T-helper 2 cell (primary cell): ENCODE measurements around the gene OXTR.

Experiments used
- DNase-seq, 5 experiments: peaks; one replicate each; pipeline versions ENCODE4 v3.0.0 to v3.0.0-alpha.2; 2012 to 2022
- total RNA-seq, 2 donors: gene quantifications; one replicate each; lab custom pipeline; 2026; lab: John Stamatoyannopoulos, UW

The OXTR gene
- total RNA-seq = 0 to 0.27 reads per million in 2 donors

- peak in 3 of 5 experiments; percentile 17 to 54 (median 29) for DNase-seq
These were observed at the start of gene OXTR for GRCh38 chr3:8769088-8769822. Gene OXTR (minus strand): TSS chr3:8769613. CDS start chr3:8768187, 1,426 bp downstream.

GRCh38 chr3:8817486-8817885 is 48.1 kb upstream of the OXTR start:
- DNase-seq = no peak

- no peak for DNase-seq
These were observed 46.7 kb upstream of the OXTR start for GRCh38 chr3:8816106-8816505.

GRCh38 chr3:8813411-8813810 is 44.0 kb upstream of the OXTR start:
- DNase-seq = no peak

- DNase-seq = no peak
These were observed 41.1 kb upstream of the OXTR start for GRCh38 chr3:8810561-8810960.

DNA sequence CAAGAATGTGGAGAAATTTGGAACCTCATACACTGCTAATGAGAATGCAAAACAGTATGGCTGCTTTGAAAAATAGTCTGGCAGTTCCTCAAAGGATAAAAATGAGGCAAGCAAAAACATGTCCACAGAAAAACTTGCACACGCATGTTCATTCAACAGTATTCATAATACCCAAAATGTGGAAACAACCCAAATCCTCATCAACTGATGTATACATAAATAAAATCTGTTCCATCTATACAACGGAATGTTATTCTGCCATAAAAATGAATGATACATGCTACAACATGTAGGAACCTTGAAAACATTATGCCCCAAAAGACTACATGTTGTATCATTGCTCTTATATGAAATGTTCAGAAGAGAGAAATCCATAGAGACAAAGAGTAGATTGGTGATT is 36.4 kb upstream of the OXTR start:
- no peak for DNase-seq

DNA sequence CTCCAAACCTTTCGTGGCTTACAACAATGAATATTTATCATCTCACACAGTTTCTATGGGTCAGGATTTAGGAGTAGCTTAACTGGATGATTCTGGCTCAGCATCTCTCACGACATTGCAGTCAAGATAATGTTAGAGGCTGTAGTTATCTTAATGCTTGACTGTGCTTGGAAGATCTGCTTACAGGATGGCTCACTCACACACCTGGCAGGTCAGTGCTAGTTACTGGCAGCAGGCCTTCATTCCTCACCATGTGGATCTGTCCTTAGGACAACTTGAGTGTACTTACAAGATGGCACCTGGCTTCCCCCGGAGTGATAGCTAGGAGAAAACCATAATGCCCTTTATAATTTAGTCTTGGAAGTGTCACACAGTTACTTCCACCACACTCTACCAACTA is 32.8 kb upstream of the OXTR start:
- DNase-seq = no peak

GRCh38 chr3:8800016-8800415 is 30.6 kb upstream of the OXTR start:
- DNase-seq = no peak

GRCh38 chr3:8794247-8794646 is 24.8 kb upstream of the OXTR start:
- DNase-seq = no peak

- DNase-seq = no peak
These were observed 23.8 kb upstream of the OXTR start for GRCh38 chr3:8793242-8793641.

- no peak for DNase-seq
These were observed 21.1 kb upstream of the OXTR start for GRCh38 chr3:8790529-8790928.

DNA sequence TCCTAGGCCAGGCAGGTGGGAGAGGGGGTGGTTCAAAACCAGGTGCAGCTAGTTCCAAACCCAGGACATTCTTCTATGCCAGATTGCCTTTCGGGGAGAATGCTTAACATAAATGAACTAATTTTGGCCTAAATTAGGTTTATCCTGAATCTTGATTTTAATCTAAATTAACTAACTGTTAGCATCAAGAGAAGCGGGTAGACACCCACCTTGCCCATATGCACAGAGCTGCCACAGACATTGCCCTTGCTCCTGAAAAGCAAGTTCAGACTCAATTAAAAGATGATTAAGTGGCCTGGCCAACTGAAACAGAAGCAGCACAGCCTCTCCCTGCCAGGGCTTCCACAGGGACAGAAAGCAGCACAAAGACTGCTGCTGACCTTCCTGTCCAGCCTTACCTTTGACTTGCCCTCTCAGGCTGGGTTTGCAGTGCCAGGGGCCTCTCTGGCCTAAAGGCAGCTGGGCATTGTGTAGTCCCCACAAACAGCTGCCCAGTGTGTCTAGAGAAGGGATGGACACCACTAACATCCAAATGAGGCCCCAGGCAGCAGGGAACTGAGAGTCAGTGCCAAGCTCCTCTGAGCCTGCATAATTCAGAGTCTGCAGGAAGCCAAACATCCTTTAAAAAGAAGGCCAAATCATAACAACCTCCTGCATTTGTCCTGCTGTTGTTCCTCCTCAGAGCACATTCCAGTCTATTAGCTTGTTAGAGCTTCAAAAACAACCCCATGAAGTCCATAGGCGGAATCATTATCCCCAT is 15.4 kb upstream of the OXTR start:
- no peak for DNase-seq

- no peak for DNase-seq
These were observed 10.9 kb upstream of the OXTR start for GRCh38 chr3:8780279-8780678.

DNA sequence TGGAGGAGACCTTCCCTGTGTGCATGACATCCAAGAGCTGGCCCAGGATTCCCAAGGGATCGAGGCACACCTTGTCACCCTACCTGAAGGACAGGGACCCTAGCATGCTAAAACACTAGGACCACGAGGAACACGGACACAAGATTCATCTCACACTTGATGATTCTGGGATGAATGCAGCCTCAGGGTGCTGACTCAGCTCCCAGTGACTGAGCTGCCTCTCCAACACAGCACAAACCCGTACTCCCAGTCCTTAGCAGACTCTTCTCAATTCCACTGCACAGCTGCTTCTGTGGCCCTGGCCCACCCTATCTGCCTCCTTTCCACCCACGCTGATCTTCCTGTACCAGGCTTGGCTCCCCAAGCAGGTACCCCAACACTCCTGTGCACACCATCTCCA is 9.1 kb upstream of the OXTR start:
- no peak for DNase-seq

- DNase-seq = no peak
These were observed 8.5 kb upstream of the OXTR start for GRCh38 chr3:8777978-8778267.

- DNase-seq = no peak
These were observed 8.0 kb upstream of the OXTR start for GRCh38 chr3:8777201-8777977.

- no peak for DNase-seq
These were observed 7.0 kb upstream of the OXTR start for GRCh38 chr3:8776406-8776805.

GRCh38 chr3:8775602-8776001 is 6.2 kb upstream of the OXTR start:
- DNase-seq = no peak

- no peak for DNase-seq
These were observed 5.8 kb upstream of the OXTR start for GRCh38 chr3:8775181-8775580.

DNA sequence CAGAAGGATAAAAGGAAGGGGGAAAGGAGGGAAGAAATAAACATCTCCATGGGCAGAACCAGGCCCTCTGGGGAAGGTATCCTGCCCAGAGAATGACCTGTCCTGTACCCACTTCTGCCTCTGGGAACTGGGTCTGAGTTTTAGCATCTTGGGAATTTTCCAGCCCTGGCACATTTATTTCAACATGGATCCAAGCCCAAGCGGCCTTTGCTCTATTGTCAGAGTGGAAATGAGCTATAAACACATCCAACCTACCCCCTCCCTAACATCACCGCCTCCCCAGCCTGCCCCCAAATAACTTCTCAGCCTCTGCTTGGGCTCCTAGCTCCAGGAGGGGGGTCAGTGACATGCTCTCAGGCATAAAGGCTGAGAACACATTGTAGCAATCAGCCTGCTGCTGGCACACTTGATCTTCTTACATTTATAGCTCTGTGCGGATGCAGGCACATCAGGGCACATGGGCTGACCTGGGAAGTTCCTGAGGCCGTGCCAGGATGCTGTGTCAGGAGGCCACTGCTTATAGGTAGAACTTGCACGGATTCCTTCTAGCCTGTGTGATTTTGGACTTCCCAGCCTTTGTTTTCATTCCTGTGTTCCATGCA is 4.6 kb upstream of the OXTR start:
- no peak for DNase-seq

GRCh38 chr3:8768364-8769087 is 887 bp downstream of the OXTR start:
- DNase-seq = peak in 1 of 5 experiments; percentile 9

- peak in 1 of 5 experiments; percentile 51 for DNase-seq
These were observed 1.6 kb downstream of the OXTR start for GRCh38 chr3:8767667-8768363.
